ENCODE results near the gene GLMP.
"Not testable (repeated sequence)": the region's sequence is repeated elsewhere in the genome, so short reads cannot be mapped to it uniquely, and the experiment has no call there.

GLMP gene, protein sequence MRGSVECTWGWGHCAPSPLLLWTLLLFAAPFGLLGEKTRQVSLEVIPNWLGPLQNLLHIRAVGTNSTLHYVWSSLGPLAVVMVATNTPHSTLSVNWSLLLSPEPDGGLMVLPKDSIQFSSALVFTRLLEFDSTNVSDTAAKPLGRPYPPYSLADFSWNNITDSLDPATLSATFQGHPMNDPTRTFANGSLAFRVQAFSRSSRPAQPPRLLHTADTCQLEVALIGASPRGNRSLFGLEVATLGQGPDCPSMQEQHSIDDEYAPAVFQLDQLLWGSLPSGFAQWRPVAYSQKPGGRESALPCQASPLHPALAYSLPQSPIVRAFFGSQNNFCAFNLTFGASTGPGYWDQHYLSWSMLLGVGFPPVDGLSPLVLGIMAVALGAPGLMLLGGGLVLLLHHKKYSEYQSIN

DNA sequence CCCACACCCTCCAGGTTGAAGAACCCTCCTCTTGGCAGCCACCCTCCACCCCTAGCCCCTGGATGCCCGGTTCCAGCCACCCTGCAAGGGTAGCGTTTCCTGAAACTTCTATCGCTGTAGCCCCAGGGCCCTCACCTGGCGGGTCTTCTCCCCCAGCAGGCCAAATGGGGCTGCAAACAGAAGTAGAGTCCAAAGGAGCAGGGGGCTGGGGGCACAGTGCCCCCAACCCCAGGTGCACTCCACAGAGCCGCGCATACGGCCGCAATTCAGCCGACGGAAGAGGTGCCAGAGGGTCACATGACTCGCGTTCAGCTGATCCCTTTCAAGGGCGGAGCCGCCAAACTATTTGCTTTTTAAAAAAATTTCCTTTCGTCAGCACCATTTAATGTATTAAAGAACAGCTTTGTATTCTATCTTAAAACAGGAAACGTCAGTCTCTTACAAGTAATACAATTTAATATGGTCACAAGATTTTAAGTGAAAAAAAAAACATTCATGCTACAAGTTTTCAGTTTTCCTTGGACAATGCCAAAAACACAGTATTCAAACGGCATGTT is at the start of gene GLMP:
GLMP (minus strand) TSS at position 289 of the 557 bp plus-strand sequence; CDS start at position 255, 34 bp downstream.
- Histone ChIP-seq H3K4me3 (ENCODE audit: low read length) (peak within 1 kb of the TSS; percentile 92), H3K9me3 (ENCODE audit: control insufficient read depth, low read length) (no peaks in the 10 kb centered on the region), H3K27me3 (ENCODE audit: control insufficient read depth, insufficient read depth, low read length) (no peaks in the 10 kb centered on the region), H3K36me3 (ENCODE audit: control insufficient read depth, insufficient read depth, low read length) (no peaks in the 10 kb centered on the region), H3K4me1 (ENCODE audit: control insufficient read depth, insufficient read depth, low read length) (peaks cover 21% of the 10 kb centered on the region), H3K9ac (ENCODE audit: low read length) (peak within 1 kb of the TSS; percentile 95)

DNA sequence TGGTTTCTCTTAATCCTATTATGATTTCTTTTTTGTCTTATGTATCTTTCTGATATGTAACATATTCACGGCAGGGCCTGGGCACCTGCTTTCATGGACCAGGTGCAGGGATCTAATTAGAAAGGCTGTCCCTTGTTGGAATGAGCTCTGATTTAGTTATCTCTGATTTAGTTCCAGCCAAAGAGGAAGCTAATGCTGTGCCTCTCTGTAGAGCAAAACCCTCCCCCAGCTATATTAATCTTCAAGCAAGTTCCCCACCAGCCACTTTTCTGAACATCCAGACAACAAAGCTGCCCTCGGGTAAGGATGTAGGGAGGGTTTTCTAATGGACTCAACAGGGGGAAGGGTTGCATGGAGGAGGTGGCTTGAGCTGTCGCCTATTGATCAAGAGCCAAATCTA is 48.9 kb upstream of the GLMP start:
- H3K9me3 ChIP-seq (ENCODE audit: control insufficient read depth, low read length) = no peaks in the 10 kb centered on the region
- no peak overlapping the region for H3K4me3 ChIP-seq (ENCODE audit: low read length)
- H3K4me1 ChIP-seq (ENCODE audit: control insufficient read depth, insufficient read depth, low read length) = no peaks in the 10 kb centered on the region
- no peak overlapping the region for H3K9ac ChIP-seq (ENCODE audit: low read length)
- no peaks in the 10 kb centered on the region for H3K27me3 ChIP-seq (ENCODE audit: control insufficient read depth, insufficient read depth, low read length)
- no peaks in the 10 kb centered on the region for H3K36me3 ChIP-seq (ENCODE audit: control insufficient read depth, insufficient read depth, low read length)

DNA sequence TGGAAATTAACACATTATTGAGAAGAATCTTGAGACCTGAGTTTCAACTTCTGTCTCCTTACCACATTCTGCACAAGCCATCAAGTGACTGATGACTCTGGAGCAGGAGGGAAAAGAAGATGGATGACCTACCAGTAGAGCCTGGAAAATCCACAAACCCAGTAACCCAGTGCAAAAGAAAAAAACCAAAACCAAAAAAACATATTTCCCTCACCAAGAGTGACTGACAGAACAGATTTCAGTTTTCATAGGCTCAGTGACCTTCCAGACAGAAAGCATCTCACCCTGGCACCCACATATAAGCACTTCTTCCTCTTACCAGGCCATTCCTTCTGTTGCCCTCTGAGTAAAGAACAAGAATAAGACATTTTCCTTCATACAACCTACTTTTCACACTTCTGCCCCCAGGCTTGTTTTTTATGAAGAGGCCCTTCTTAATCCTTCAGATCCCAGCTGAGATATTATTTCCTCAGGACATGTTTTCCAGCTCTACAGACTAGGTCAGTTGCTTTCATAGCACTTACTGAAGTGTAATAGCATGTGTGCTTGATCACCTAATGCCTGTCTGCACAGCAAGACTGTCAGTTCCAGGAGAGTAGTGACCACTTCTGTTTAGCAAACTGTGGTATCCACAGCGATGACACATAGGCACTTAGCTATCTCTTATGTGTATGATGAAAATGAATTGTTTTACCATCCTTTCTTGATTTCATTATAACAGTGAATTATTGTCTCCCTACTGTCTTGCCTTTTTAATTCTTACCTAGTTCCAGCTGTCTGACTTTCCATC is 46.9 kb upstream of the GLMP start:
- Histone ChIP-seq H3K4me1 (ENCODE audit: control insufficient read depth, insufficient read depth, low read length) (no peaks in the 10 kb centered on the region), H3K9me3 (ENCODE audit: control insufficient read depth, low read length) (no peaks in the 10 kb centered on the region), H3K27me3 (ENCODE audit: control insufficient read depth, insufficient read depth, low read length) (no peaks in the 10 kb centered on the region), H3K36me3 (ENCODE audit: control insufficient read depth, insufficient read depth, low read length) (no peaks in the 10 kb centered on the region), H3K9ac (ENCODE audit: low read length) (no peak overlapping the region), H3K4me3 (ENCODE audit: low read length) (no peak overlapping the region)

DNA sequence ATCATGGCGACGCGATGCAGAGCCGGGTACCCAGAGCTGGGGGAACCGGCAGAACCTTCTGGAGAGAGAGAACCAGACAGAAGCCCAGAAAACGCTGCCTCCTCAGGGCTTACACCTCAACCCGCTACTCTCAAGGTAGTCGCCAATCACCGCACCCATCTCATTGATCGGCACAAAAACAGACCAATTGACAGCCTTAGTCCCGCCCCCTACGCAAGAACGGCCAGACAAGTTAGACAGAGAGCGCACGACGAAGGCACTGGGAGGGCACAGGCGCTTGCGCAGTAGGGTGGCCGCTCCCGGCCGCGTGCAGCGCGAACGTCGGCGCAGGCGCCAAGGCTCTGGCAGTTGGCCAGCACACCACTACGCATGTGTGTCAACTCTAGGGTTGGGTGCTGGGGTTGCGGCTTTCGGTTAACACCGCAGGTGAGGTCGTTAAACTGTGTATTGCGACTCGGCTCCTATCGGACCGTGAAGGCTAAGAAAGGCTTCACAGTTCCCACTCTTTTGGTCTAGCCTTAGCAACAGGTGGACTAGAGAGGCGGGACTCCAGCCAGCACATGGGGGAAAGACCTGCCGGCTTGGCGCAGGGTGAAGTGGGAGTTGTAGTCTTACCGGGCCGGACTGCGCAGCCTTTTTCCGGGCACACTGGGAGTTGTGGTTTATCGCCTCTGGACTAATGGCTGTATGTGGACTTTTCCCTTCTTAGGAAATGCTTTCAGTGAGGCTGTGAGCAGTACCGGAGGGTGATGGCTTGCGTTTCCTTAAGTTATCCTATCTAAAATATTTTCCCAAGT is 42.9 kb upstream of the GLMP start, which contains the start of the genes CCT3 and TSACC:
CCT3 (minus strand) TSS at position 113 of the 797 bp plus-strand sequence; CDS start at position 5, 108 bp downstream.
TSACC (plus strand) TSS at position 347 of the 797 bp plus-strand sequence. CDS start 1,232 bp downstream, outside the sequence.
- Histone ChIP-seq H3K9ac (ENCODE audit: low read length) (peak within 1 kb of the TSS; percentile 62), H3K4me1 (ENCODE audit: control insufficient read depth, insufficient read depth, low read length) (peaks cover 5% of the 10 kb centered on the region), H3K36me3 (ENCODE audit: control insufficient read depth, insufficient read depth, low read length) (no peaks in the 10 kb centered on the region), H3K4me3 (ENCODE audit: low read length) (peak within 1 kb of the TSS; percentile 49), H3K9me3 (ENCODE audit: control insufficient read depth, low read length) (no peaks in the 10 kb centered on the region), H3K27me3 (ENCODE audit: control insufficient read depth, insufficient read depth, low read length) (no peaks in the 10 kb centered on the region)

DNA sequence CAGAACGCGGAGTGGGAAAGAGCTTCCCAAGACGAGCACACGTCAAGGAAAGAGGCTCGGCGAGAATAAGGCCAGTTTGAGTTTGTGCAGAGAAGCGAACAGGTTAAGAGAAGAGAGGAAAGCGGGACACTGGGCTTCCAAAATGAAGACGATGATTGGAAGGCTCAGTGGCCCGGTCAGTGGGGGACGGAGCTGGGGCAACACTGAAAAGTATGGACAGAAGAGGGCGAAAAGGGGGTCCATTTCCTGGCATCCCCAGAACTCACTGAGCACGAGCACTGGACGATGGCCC is 42.4 kb upstream of the GLMP start:
- Histone ChIP-seq H3K9ac (ENCODE audit: low read length) (peak overlapping the region; percentile 62), H3K4me1 (ENCODE audit: control insufficient read depth, insufficient read depth, low read length) (peaks cover 5% of the 10 kb centered on the region), H3K36me3 (ENCODE audit: control insufficient read depth, insufficient read depth, low read length) (no peaks in the 10 kb centered on the region), H3K27me3 (ENCODE audit: control insufficient read depth, insufficient read depth, low read length) (no peaks in the 10 kb centered on the region), H3K9me3 (ENCODE audit: control insufficient read depth, low read length) (no peaks in the 10 kb centered on the region), H3K4me3 (ENCODE audit: low read length) (peak overlapping the region; percentile 49)

DNA sequence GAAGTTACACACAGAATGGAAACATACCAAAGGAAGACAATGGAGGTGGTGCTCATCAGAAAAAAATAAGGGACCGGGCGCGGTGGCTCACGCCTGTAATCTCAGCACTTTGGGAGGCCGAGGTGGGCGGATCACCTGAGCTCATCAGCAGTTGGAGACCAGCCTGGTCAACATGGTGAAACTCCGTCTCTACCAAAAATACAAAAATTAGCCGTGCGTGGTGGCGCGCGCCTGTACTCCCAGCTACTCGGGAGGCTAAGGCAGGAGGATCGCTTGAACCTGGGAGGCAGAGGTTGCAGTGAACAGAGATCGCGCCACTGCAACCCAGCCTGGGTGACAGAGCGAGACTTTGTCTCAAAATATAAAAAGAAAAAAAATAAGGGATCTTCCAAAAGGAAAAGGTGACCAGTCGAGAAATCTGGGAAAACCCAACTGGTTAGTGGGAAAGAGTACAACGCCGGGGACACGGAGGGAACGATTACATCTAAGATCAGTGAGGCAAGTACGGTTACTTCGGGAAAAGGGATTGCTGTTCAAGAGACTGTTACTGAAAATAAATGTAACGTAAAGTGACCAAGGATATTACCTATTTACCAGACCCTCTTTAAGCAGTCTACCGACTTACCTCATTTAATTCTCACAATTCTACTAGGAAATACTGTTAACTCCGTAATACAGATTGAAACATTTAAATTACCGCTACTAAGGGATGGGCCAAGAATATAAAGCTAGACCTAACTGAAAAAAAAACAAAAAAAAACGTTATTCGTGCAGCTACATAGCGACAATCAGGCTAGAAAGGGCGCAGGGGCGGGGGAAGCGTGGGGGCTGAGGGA is 41.8 kb upstream of the GLMP start:
- Histone ChIP-seq H3K27me3 (ENCODE audit: control insufficient read depth, insufficient read depth, low read length) (no peaks in the 10 kb centered on the region), H3K9ac (ENCODE audit: low read length) (peak overlapping the region; percentile 62), H3K4me3 (ENCODE audit: low read length) (peak overlapping the region; percentile 49), H3K36me3 (ENCODE audit: control insufficient read depth, insufficient read depth, low read length) (no peaks in the 10 kb centered on the region), H3K9me3 (ENCODE audit: control insufficient read depth, low read length) (no peaks in the 10 kb centered on the region), H3K4me1 (ENCODE audit: control insufficient read depth, insufficient read depth, low read length) (peaks cover 5% of the 10 kb centered on the region)

DNA sequence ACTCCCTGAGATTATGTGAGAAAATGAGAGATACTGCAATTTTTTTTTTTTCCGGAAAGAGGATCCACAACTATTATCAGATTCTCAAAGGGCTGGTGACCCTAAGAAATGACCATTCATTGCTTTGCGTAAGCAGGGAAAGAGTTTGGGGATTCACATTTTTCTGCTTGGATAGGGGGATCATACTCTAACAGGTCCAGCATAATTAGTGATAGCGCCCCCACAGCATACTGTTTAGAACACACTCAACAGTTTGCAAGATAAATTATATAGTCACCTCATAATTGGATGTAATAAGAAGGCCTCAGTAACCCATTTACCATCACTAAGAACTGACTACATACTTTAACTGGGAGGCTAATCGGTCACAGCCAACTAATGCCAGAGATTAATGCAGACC is 40.8 kb upstream of the GLMP start:
- no peaks in the 10 kb centered on the region for H3K27me3 ChIP-seq (ENCODE audit: control insufficient read depth, insufficient read depth, low read length)
- peaks cover 5% of the 10 kb centered on the region for H3K4me1 ChIP-seq (ENCODE audit: control insufficient read depth, insufficient read depth, low read length)
- no peak overlapping the region for H3K9ac ChIP-seq (ENCODE audit: low read length)
- H3K4me3 ChIP-seq (ENCODE audit: low read length) = no peak overlapping the region
- H3K36me3 ChIP-seq (ENCODE audit: control insufficient read depth, insufficient read depth, low read length) = no peaks in the 10 kb centered on the region
- no peaks in the 10 kb centered on the region for H3K9me3 ChIP-seq (ENCODE audit: control insufficient read depth, low read length)

DNA sequence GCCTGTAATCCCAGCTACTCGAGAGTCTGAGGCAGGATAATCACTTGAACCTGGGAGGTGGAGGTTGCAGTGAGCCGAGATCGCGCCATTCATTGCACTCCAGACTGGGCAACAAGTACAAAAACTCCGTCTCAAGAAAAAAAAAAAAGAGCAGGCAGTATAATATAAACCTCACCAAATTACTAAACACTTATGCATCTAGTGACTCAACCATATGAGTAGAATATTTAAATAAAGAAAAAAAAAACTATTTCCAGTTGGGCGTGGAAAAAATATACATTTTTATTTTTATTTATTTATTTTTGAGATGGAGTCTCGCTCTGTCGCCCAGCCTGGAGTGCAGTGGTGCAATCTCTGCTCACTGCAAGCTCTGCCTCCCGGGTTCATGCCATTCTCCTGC is 27.7 kb upstream of the GLMP start:
- H3K4me3 ChIP-seq (ENCODE audit: low read length); H3K4me1 ChIP-seq (ENCODE audit: control insufficient read depth, insufficient read depth, low read length); H3K9ac ChIP-seq (ENCODE audit: low read length); H3K9me3 ChIP-seq (ENCODE audit: control insufficient read depth, low read length); H3K27me3 ChIP-seq (ENCODE audit: control insufficient read depth, insufficient read depth, low read length): not testable (repeated sequence)
- H3K36me3 ChIP-seq (ENCODE audit: control insufficient read depth, insufficient read depth, low read length) = peaks cover 18% of the 10 kb centered on the region

DNA sequence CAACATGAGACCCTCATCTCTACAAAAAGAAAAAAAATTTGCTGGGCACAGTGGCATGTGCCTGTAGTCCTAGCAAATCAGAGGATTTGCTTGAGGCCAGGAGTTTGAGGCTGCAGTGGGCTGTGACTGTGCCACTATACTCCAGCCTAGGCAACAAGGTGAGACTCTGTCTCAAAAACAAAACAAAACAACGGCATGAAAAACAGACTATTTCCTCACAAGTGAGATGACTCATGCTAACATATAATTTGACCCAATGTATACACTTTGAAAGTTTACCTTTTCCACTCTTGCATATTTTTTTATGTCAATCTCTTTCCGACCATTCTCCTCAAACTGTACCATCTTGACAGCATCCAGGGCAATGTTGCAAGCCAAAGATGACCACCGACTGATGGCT is 25.1 kb upstream of the GLMP start:
- Histone ChIP-seq H3K4me3 (ENCODE audit: low read length) (no peak overlapping the region), H3K9ac (ENCODE audit: low read length) (no peak overlapping the region), H3K27me3 (ENCODE audit: control insufficient read depth, insufficient read depth, low read length) (no peaks in the 10 kb centered on the region), H3K36me3 (ENCODE audit: control insufficient read depth, insufficient read depth, low read length) (peaks cover 27% of the 10 kb centered on the region), H3K4me1 (ENCODE audit: control insufficient read depth, insufficient read depth, low read length) (no peaks in the 10 kb centered on the region), H3K9me3 (ENCODE audit: control insufficient read depth, low read length) (no peaks in the 10 kb centered on the region)

DNA sequence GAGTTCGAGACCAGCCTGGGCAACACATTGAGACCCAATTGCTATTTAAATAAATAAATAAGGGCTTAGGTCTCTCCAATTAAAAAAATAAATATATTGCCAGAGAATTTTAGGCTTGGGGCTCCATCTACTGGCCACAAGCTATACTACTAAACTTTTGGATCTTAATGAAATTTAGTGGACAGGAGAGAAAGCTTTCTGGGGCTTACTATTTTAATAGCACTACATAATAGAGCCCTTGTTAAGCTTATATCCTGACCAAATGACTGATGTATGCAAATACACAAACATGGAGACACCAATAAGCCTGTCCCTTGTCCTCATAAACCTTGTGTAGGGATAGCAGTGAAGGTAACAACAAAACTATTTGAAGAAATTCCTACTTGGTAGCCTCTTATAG is 24.2 kb upstream of the GLMP start:
- H3K36me3 ChIP-seq (ENCODE audit: control insufficient read depth, insufficient read depth, low read length) = peaks cover 27% of the 10 kb centered on the region

DNA sequence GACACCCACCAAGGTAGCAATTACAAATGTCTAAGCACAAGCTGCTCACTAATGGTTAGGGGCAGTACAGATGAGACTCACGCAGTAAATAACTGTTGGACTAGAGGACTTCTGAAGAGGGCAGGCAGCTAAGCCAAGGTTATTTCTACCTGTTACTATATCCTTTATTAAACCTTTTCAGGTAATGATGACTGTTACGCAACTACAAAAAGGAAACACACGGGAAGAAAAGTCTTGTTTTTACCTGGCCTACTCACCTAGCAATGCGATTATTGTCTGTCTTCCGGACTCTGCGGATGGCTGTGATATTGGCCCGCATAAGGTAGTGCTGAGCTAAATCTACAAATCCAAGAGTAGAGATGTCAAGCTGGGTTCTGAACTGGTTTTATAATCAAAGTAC is 21.4 kb upstream of the GLMP start:
- Histone ChIP-seq H3K9ac (ENCODE audit: low read length) (no peak overlapping the region), H3K27me3 (ENCODE audit: control insufficient read depth, insufficient read depth, low read length) (no peaks in the 10 kb centered on the region), H3K4me3 (ENCODE audit: low read length) (no peak overlapping the region), H3K9me3 (ENCODE audit: control insufficient read depth, low read length) (no peaks in the 10 kb centered on the region), H3K36me3 (ENCODE audit: control insufficient read depth, insufficient read depth, low read length) (peaks cover 31% of the 10 kb centered on the region), H3K4me1 (ENCODE audit: control insufficient read depth, insufficient read depth, low read length) (no peaks in the 10 kb centered on the region)

More for the DNA sequence above, 24.2 kb upstream of the GLMP start:
- Histone ChIP-seq H3K4me1 (ENCODE audit: control insufficient read depth, insufficient read depth, low read length) (no peaks in the 10 kb centered on the region), H3K4me3 (ENCODE audit: low read length) (no peak overlapping the region), H3K9ac (ENCODE audit: low read length) (no peak overlapping the region), H3K9me3 (ENCODE audit: control insufficient read depth, low read length) (no peaks in the 10 kb centered on the region), H3K27me3 (ENCODE audit: control insufficient read depth, insufficient read depth, low read length) (no peaks in the 10 kb centered on the region)
